SIG-M5 (cell line): ENCODE results near the gene REP15.
"Not testable (repeated sequence)": the region's sequence is repeated elsewhere in the genome, so short reads cannot be mapped to it uniquely, and the experiment has no call there.

Experiments
- DNase-seq: peaks from one replicate; lab custom pipeline; 2025; lab: John Stamatoyannopoulos, UW

REP15 gene

GRCh38 chr12:27696293-27696652 is at the start of gene REP15:
TSS of gene REP15 (plus strand) at chr12:27696447. CDS start at chr12:27696563, 116 bp downstream.
- no peak for DNase-seq

GRCh38 chr12:27650011-27650410 is 46.2 kb upstream of the REP15 start:
- no peak for DNase-seq

GRCh38 chr12:27651201-27651600 is 45.0 kb upstream of the REP15 start:
- no peak for DNase-seq

- no peak for DNase-seq
These were observed 44.0 kb upstream of the REP15 start for GRCh38 chr12:27652174-27652763.

GRCh38 chr12:27653661-27654060 is 42.6 kb upstream of the REP15 start:
- no peak for DNase-seq

- DNase-seq = not testable (repeated sequence)
These were observed 40.8 kb upstream of the REP15 start for GRCh38 chr12:27655476-27655875.

GRCh38 chr12:27657296-27657695 is 39.0 kb upstream of the REP15 start:
- DNase-seq = no peak

- no peak for DNase-seq
These were observed 30.5 kb upstream of the REP15 start for GRCh38 chr12:27665704-27666103.

GRCh38 chr12:27666510-27666909 is 29.7 kb upstream of the REP15 start:
- no peak for DNase-seq

- no peak for DNase-seq
These were observed 28.7 kb upstream of the REP15 start for GRCh38 chr12:27667540-27667939.

- DNase-seq = no peak
These were observed 24.2 kb upstream of the REP15 start for GRCh38 chr12:27672051-27672450.

GRCh38 chr12:27672643-27673042 is 23.6 kb upstream of the REP15 start:
- DNase-seq = no peak

GRCh38 chr12:27673101-27673718 is 23.0 kb upstream of the REP15 start:
- no peak for DNase-seq

GRCh38 chr12:27674989-27675388 is 21.3 kb upstream of the REP15 start:
- DNase-seq = no peak

GRCh38 chr12:27680619-27681018 is 15.6 kb upstream of the REP15 start:
- no peak for DNase-seq

GRCh38 chr12:27682534-27682933 is 13.7 kb upstream of the REP15 start:
- DNase-seq = no peak

- DNase-seq = no peak
These were observed 11.0 kb upstream of the REP15 start for GRCh38 chr12:27685274-27685673.

GRCh38 chr12:27686147-27686546 is 10.1 kb upstream of the REP15 start:
- no peak for DNase-seq

GRCh38 chr12:27688671-27689070 is 7.6 kb upstream of the REP15 start:
- no peak for DNase-seq

- no peak for DNase-seq
These were observed 6.6 kb upstream of the REP15 start for GRCh38 chr12:27689558-27690180.

- no peak for DNase-seq
These were observed 2.8 kb upstream of the REP15 start for GRCh38 chr12:27693403-27693802.

- no peak for DNase-seq
These were observed 523 bp upstream of the REP15 start for GRCh38 chr12:27695556-27696292.
